ENCODE results near the gene DUSP9.
"Not testable (repeated sequence)": the region's sequence is repeated elsewhere in the genome, so short reads cannot be mapped to it uniquely, and the experiment has no call there.

Gene DUSP9

GRCh38 chrX:153646620-153647373 lies at the start of gene DUSP9:
Gene DUSP9 (plus strand): TSS chrX:153647203. CDS start chrX:153647954, 751 bp downstream.
- DNase-seq (ENCODE audit: low read depth in 2 of 3, low spot score in 2 of 3) = no peak

- no peak for DNase-seq (ENCODE audit: low read depth in 2 of 3, low spot score in 2 of 3)
These were observed 48.3 kb upstream of the DUSP9 start, which contains the start of gene CCNQ for GRCh38 chrX:153598541-153599191. Gene CCNQ (minus strand): TSS chrX:153599139. CDS start chrX:153599073, 66 bp downstream.

- DNase-seq (ENCODE audit: low read depth in 2 of 3, low spot score in 2 of 3) = peak; percentile 40 to 82 (median 46)
These were observed 47.6 kb upstream of the DUSP9 start for GRCh38 chrX:153599192-153600031.

GRCh38 chrX:153600032-153600373 lies 47.0 kb upstream of the DUSP9 start:
- no peak for DNase-seq (ENCODE audit: low read depth in 2 of 3, low spot score in 2 of 3)

GRCh38 chrX:153600921-153601320 lies 46.1 kb upstream of the DUSP9 start:
- DNase-seq (ENCODE audit: low read depth in 2 of 3, low spot score in 2 of 3) = no peak

GRCh38 chrX:153601511-153602110 lies 45.4 kb upstream of the DUSP9 start:
- DNase-seq (ENCODE audit: low read depth in 2 of 3, low spot score in 2 of 3) = no peak

GRCh38 chrX:153602601-153603000 lies 44.4 kb upstream of the DUSP9 start:
- no peak for DNase-seq (ENCODE audit: low read depth in 2 of 3, low spot score in 2 of 3)

GRCh38 chrX:153603131-153603656 lies 43.8 kb upstream of the DUSP9 start:
- DNase-seq (ENCODE audit: low read depth in 2 of 3, low spot score in 2 of 3) = no peak

- DNase-seq (ENCODE audit: low read depth in 2 of 3, low spot score in 2 of 3) = not testable (repeated sequence)
These were observed 42.2 kb upstream of the DUSP9 start for GRCh38 chrX:153604666-153605380.

- no peak for DNase-seq (ENCODE audit: low read depth in 2 of 3, low spot score in 2 of 3)
These were observed 40.5 kb upstream of the DUSP9 start for GRCh38 chrX:153606503-153606902.

GRCh38 chrX:153608376-153608775 lies 38.6 kb upstream of the DUSP9 start:
- no peak for DNase-seq (ENCODE audit: low read depth in 2 of 3, low spot score in 2 of 3)

- DNase-seq (ENCODE audit: low read depth in 2 of 3, low spot score in 2 of 3) = no peak
These were observed 38.2 kb upstream of the DUSP9 start for GRCh38 chrX:153608806-153609205.

- DNase-seq (ENCODE audit: low read depth in 2 of 3, low spot score in 2 of 3) = peak in 2 of 3 experiments; percentile 42 to 55
These were observed 36.8 kb upstream of the DUSP9 start for GRCh38 chrX:153609917-153610835.

GRCh38 chrX:153610836-153611213 lies 36.2 kb upstream of the DUSP9 start:
- no peak for DNase-seq (ENCODE audit: low read depth in 2 of 3, low spot score in 2 of 3)

GRCh38 chrX:153611298-153612095 lies 35.5 kb upstream of the DUSP9 start:
- no peak for DNase-seq (ENCODE audit: low read depth in 2 of 3, low spot score in 2 of 3)

GRCh38 chrX:153612413-153612812 lies 34.6 kb upstream of the DUSP9 start:
- DNase-seq (ENCODE audit: low read depth in 2 of 3, low spot score in 2 of 3) = no peak

GRCh38 chrX:153614818-153615217 lies 32.2 kb upstream of the DUSP9 start:
- no peak for DNase-seq (ENCODE audit: low read depth in 2 of 3, low spot score in 2 of 3)

- no peak for DNase-seq (ENCODE audit: low read depth in 2 of 3, low spot score in 2 of 3)
These were observed 26.4 kb upstream of the DUSP9 start for GRCh38 chrX:153620576-153620975.

Data from activated CD8-positive, alpha-beta memory T cell treated with anti-CD3 and anti-CD28 coated beads for 48 hours (primary cell).